Vagina (tissue), 2 donors: ENCODE data around the gene SH3TC2.

ENCODE experiments used
- POLR2A ChIP-seq, 2 donors: fragments of 450-650 bp; IDR thresholded peaks; one replicate each; pipeline ENCODE4 v1.6.1; 2017; ENCODE audit warnings: antibody characterized with exemption in 2 of 2, mild to moderate bottlenecking in 2 of 2, moderate library complexity in 2 of 2
- TF ChIP-seq, protein P1 (sequence below), 3 experiments: fragments of 450-650 bp in 2 of 3; fragments of 200-600 bp in 1 of 3; sonication (generic) in 1 of 3; IDR thresholded peaks; one replicate each; pipeline ENCODE4 v1.5.1; 2017 to 2019; ENCODE audit warnings: antibody characterized with exemption in 3 of 3, mild to moderate bottlenecking in 2 of 3, moderate library complexity in 2 of 3

DNA sequence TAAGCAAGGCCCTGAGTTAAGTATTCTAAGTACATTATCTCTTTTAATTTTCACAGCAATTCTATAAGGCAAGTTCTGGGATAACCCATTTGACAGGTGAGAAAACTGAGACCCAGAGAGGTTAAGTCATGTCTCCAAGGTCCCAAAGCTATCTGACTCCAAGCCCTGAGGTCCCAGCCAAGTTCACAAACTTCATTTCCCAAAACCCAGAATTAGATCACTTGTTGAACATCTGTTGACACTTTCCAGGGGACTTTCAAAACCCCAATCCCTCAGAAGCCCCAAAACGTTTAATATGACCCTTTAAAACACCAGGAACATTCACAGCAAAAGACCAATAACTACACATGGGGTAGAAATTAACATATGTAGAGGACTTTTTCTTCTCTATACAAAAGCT lies 72.0 kb downstream of the SH3TC2 start:
- TF ChIP-seq, protein P1, sequence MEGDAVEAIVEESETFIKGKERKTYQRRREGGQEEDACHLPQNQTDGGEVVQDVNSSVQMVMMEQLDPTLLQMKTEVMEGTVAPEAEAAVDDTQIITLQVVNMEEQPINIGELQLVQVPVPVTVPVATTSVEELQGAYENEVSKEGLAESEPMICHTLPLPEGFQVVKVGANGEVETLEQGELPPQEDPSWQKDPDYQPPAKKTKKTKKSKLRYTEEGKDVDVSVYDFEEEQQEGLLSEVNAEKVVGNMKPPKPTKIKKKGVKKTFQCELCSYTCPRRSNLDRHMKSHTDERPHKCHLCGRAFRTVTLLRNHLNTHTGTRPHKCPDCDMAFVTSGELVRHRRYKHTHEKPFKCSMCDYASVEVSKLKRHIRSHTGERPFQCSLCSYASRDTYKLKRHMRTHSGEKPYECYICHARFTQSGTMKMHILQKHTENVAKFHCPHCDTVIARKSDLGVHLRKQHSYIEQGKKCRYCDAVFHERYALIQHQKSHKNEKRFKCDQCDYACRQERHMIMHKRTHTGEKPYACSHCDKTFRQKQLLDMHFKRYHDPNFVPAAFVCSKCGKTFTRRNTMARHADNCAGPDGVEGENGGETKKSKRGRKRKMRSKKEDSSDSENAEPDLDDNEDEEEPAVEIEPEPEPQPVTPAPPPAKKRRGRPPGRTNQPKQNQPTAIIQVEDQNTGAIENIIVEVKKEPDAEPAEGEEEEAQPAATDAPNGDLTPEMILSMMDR (IDR thresholded peaks at IDR 0.05) = no peak
- TF ChIP-seq POLR2A (IDR thresholded peaks at IDR 0.05) = no peak
